ENCODE data around the gene TDO2.

TDO2 gene

GRCh38 chr4:155907556-155907955, 4.1 kb downstream of the TDO2 start:
- no peak overlapping the region for H3K4me3 ChIP-seq (ENCODE audit: low read depth, low read length)
- no peak for TF ChIP-seq CTCF (IDR thresholded peaks at IDR 0.05; ENCODE audit: low read depth, low read length)

- no peak for TF ChIP-seq CTCF (IDR thresholded peaks at IDR 0.05; ENCODE audit: low read depth, low read length)
- no peak overlapping the region for H3K4me3 ChIP-seq (ENCODE audit: low read depth, low read length)
Observed at GRCh38 chr4:155908187-155909139, 5.0 kb downstream of the TDO2 start.

GRCh38 chr4:155909615-155910226, 6.2 kb downstream of the TDO2 start:
- no peak overlapping the region for H3K4me3 ChIP-seq (ENCODE audit: low read depth, low read length)
- TF ChIP-seq CTCF (IDR thresholded peaks at IDR 0.05; ENCODE audit: low read depth, low read length), result no peak

- H3K4me3 ChIP-seq (ENCODE audit: low read depth, low read length), result no peak overlapping the region
Observed at GRCh38 chr4:155911905-155912304, 8.4 kb downstream of the TDO2 start.

GRCh38 chr4:155914782-155915181, 11.3 kb downstream of the TDO2 start:
- TF ChIP-seq CTCF (IDR thresholded peaks at IDR 0.05; ENCODE audit: low read depth, low read length), result no peak
- no peak overlapping the region for H3K4me3 ChIP-seq (ENCODE audit: low read depth, low read length)

More at GRCh38 chr4:155911905-155912304, 8.4 kb downstream of the TDO2 start:
- no peak for TF ChIP-seq CTCF (IDR thresholded peaks at IDR 0.05; ENCODE audit: low read depth, low read length)

- TF ChIP-seq CTCF (IDR thresholded peaks at IDR 0.05; ENCODE audit: low read depth, low read length), result no peak
Observed at GRCh38 chr4:155921597-155921996, 18.1 kb downstream of the TDO2 start.

GRCh38 chr4:155924637-155925036, 21.1 kb downstream of the TDO2 start:
- no peak overlapping the region for H3K4me3 ChIP-seq (ENCODE audit: low read depth, low read length)
- no peak for TF ChIP-seq CTCF (IDR thresholded peaks at IDR 0.05; ENCODE audit: low read depth, low read length)

More at GRCh38 chr4:155921597-155921996, 18.1 kb downstream of the TDO2 start:
- H3K4me3 ChIP-seq (ENCODE audit: low read depth, low read length), result no peak overlapping the region

Data from WI38 (cell line).